A549 (cell line): ENCODE results near the gene ATP9A.

Source experiments
- BHLHE40 ChIP-seq: IDR thresholded peaks from 2 replicates; pipeline ENCODE4 v1.6.1; 2012; ENCODE audit warnings: low read depth, low read length, inconsistent platforms
- CHD2 ChIP-seq: fragments of 150-350 bp; IDR thresholded peaks from 2 replicates; pipeline ENCODE4 v1.6.1; 2014; ENCODE audit warnings: low read length; ENCODE audit not compliant: partially characterized antibody
- CTCF ChIP-seq: fragments of >200 bp; sonication (Bioruptor Twin); formaldehyde crosslinking; IDR thresholded peaks from 3 replicates; pipeline ENCODE4 v1.5.1; 2016
- POLR2A ChIP-seq: IDR thresholded peaks from 2 replicates; pipeline ENCODE4 v1.6.1; 2012; ENCODE audit warnings: mild to moderate bottlenecking, low read length
- RFX5 ChIP-seq: fragments of 450-650 bp; IDR thresholded peaks from 2 replicates; pipeline ENCODE4 v1.7.1; 2014; ENCODE audit warnings: antibody characterized with exemption, mild to moderate bottlenecking, moderate library complexity
- USF2 ChIP-seq: fragments of 450-650 bp; IDR thresholded peaks from 2 replicates; pipeline ENCODE4 v1.6.1; 2014; ENCODE audit warnings: antibody characterized with exemption
- ZNF302 ChIP-seq: fragments of 250-450 bp; sonication (Bioruptor Pico); IDR thresholded peaks from 2 replicates; pipeline ENCODE4 v1.9.0; 2021; ENCODE audit warnings: inconsistent platforms, mild to moderate bottlenecking, moderate library complexity

GRCh38 chr20:51756653-51757052 lies 11.5 kb downstream of the ATP9A start:
- TF ChIP-seq POLR2A (no peak), CHD2 (no peak), ZNF302 (no peak), USF2 (no peak), CTCF (no peak), BHLHE40 (no peak), RFX5 (no peak)
